Pancreas (tissue), 10 donors: Measurements from ENCODE around the gene MAPKBP1. TPM values are rescaled to one million over a fixed set of nuclear protein-coding genes. Genes with fewer than 3 reads are reported as not detected.

Experiments
- ATAC-seq, 4 donors: fragments of 200-7000 bp; cut with Tn5 transposase; one replicate each; pipeline versions ENCODE4 v1.8.0 to v1.9.1; 2020; ENCODE audit warnings: mild to moderate bottlenecking in 4 of 4, moderate library complexity in 4 of 4
- DNase-seq, 6 donors: peaks; one replicate each; pipeline ENCODE4 v3.0.0-alpha.2; 2020
- FAIRE-seq: peaks from 2 replicates; lab custom pipeline; 2012; peaks lifted over from hg19 to GRCh38; lab: Jason Lieb, UNC
- H3K27ac ChIP-seq, 4 donors: fragments of 200-600 bp; sonication (generic); 1 replicate in 3 of 4; 2 replicates in 1 of 4; pipeline versions ENCODE4 v1.5.0 to v1.8.0; 2020
- H3K27me3 ChIP-seq, 4 donors: fragments of 200-600 bp; one replicate each; pipeline ENCODE4 v1.8.0; 2021
- H3K36me3 ChIP-seq, 3 donors: fragments of 200-600 bp; sonication (generic) in 1 of 3; one replicate each; pipeline versions ENCODE4 v1.5.0 to v1.8.0; 2020 to 2021
- H3K4me1 ChIP-seq, 3 donors: fragments of 200-600 bp; one replicate each; pipeline ENCODE4 v1.8.0; 2021
- H3K4me3 ChIP-seq, 4 donors: fragments of 200-600 bp; sonication (generic) in 2 of 4; one replicate each; pipeline versions ENCODE4 v1.5.0 to v1.8.0; 2020 to 2021
- H3K9me3 ChIP-seq, 4 donors: fragments of 200-600 bp; one replicate each; pipeline ENCODE4 v1.8.0; 2021
- CTCF ChIP-seq, 4 donors: fragments of 200-600 bp; sonication (generic) in 3 of 4; IDR thresholded peaks; one replicate each; pipeline versions ENCODE4 v1.5.0 to v1.8.0; 2021; ENCODE audit warnings: antibody characterized with exemption in 4 of 4
- WGBS, 2 donors: extraction: QIAGEN DNeasy Blood & Tissue Kit; methylation state at CpG; one replicate each; pipeline ENCODE4 v1.1.7; 2013; 5-methylcytosine and 5-hydroxymethylcytosine counted together
- intact Hi-C, 3 donors: fragments of 100-400 bp; cut with DNase I; formaldehyde crosslinking; loops; one replicate each; pipeline versions ENCODE4 v1.11.1 to v1.14.2; 2022
- polyA plus RNA-seq, 2 donors: library from polyadenylated mRNA; stranded (reverse); fragments of 200-250 nt; gene quantifications; one replicate each; pipeline ENCODE4 v1.2.3, GENCODE V29; 2013
- total RNA-seq, 6 donors: library from RNA; stranded (reverse); fragmentation: NEBNext Ultra II Directional in 4 of 6; extraction: Animal tissue kit (Norgen Biotek cat#: 25700) in 4 of 6; gene quantifications; one replicate each; pipeline versions ENCODE4 v1.2.1 to v1.2.4, GENCODE V29; 2021 to 2023
- donor health status: healthy with polysubstance abuse.
- donor health status: DM: no; HTN: no; CAD: no; lungs with moderate emphysema.
- donor health status: DM: no; HTN: no; CAD: no.
- donor health status: control.
- donor health status: control.
- donor health status: Bipolar disorder and iron deficiency.
- donor health status: DM: yes; HTN: yes; CAD: no.
- donor health status: DM: no; HTN: no; CAD: no.
- donor health status: DM: no; HTN: no; CAD: no.
- donor health status: DM: yes; HTN: yes; CAD: no.

MAPKBP1 gene
- total and polyA plus RNA-seq, 8 donors, result 5.3 to 19.2 (median 8.9) TPM

- H3K4me3 ChIP-seq, result no peak overlapping the region
- no peaks in the 10 kb centered on the region for H3K4me1 ChIP-seq
- FAIRE-seq (no peak), ATAC-seq (peak; percentile 4 to 11 (median 6)), DNase-seq (no peak)
- H3K36me3 ChIP-seq, result no peaks in the 10 kb centered on the region
- H3K9me3 ChIP-seq, result no peaks in the 10 kb centered on the region
- WGBS, 2 donors, result 83 to 87% methylated on average over 5 of the region's 5 CpGs
- H3K27me3 ChIP-seq, result no peaks in the 10 kb centered on the region
- intact Hi-C loops, result loop anchor here in 1 of 3 donors (5.0 kb wide), 1 partner anchor 39 kb away; the partner anchor contains the start of gene MAPKBP1
- no peak overlapping the region for H3K27ac ChIP-seq
- TF ChIP-seq CTCF (IDR thresholded peaks at IDR 0.05), result no peak
Observed at GRCh38 chr15:41810651-41811431, 36.6 kb downstream of the MAPKBP1 start.

GRCh38 chr15:41811432-41812195 lies 37.3 kb downstream of the MAPKBP1 start:
- FAIRE-seq, result no peak

GRCh38 chr15:41812820-41813375 lies 38.6 kb downstream of the MAPKBP1 start:
- Histone ChIP-seq H3K9me3 (no peaks in the 10 kb centered on the region), H3K36me3 (peaks cover 0 to 11% (median 0%) of the 10 kb centered on the region in 3 donors), H3K4me1 (no peaks in the 10 kb centered on the region), H3K27me3 (no peaks in the 10 kb centered on the region), H3K4me3 (no peak overlapping the region), H3K27ac (no peak overlapping the region)
- DNase-seq, result no peak
- no peak for ATAC-seq
- no peak for TF ChIP-seq CTCF (IDR thresholded peaks at IDR 0.05)
- FAIRE-seq, result no peak
- WGBS, 2 donors, result 91 to 96% methylated on average over 11 of the region's 11 CpGs
- intact Hi-C loops, result loop anchor here in 1 of 3 donors (5.0 kb wide), 1 partner anchor 41 kb away; the partner anchor contains the start of gene MAPKBP1

More at GRCh38 chr15:41811432-41812195, 37.3 kb downstream of the MAPKBP1 start:
- H3K36me3 ChIP-seq, result peaks cover 0 to 4% (median 0%) of the 10 kb centered on the region in 3 donors
- H3K27me3 ChIP-seq, result no peaks in the 10 kb centered on the region
- intact Hi-C loops, result loop anchor here in 1 of 3 donors (5.0 kb wide), 1 partner anchor 39 kb away; the partner anchor contains the start of gene MAPKBP1
- ATAC-seq (peak; percentile 90 to 99 (median 98)), DNase-seq (peak; percentile 71 to 90 (median 81))
- H3K4me3 ChIP-seq, result no peak overlapping the region
- peak; percentile 72 to 83 (median 80) for TF ChIP-seq CTCF (IDR thresholded peaks at IDR 0.05)
- H3K4me1 ChIP-seq, result no peaks in the 10 kb centered on the region
- WGBS, 2 donors, result 47 to 52% methylated on average over 18 of the region's 18 CpGs
- H3K27ac ChIP-seq, result no peak overlapping the region
- no peaks in the 10 kb centered on the region for H3K9me3 ChIP-seq

GRCh38 chr15:41813426-41813825 lies 39.1 kb downstream of the MAPKBP1 start:
- FAIRE-seq, result no peak
- no peak for ATAC-seq
- no peaks in the 10 kb centered on the region for H3K4me1 ChIP-seq
- H3K4me3 ChIP-seq, result no peak overlapping the region
- no peak for DNase-seq
- no peak for TF ChIP-seq CTCF (IDR thresholded peaks at IDR 0.05)
- 94 to 96% methylated on average over 8 of the region's 8 CpGs for WGBS, 2 donors
- no peaks in the 10 kb centered on the region for H3K9me3 ChIP-seq
- H3K27me3 ChIP-seq, result no peaks in the 10 kb centered on the region
- intact Hi-C loops, result loop anchor here in 1 of 3 donors (5.0 kb wide), 1 partner anchor 41 kb away; the partner anchor contains the start of gene MAPKBP1
- H3K36me3 ChIP-seq, result peaks cover 0 to 16% (median 0%) of the 10 kb centered on the region in 3 donors
- no peak overlapping the region for H3K27ac ChIP-seq
